Activated CD4-positive, alpha-beta T cell treated with anti-CD3 and anti-CD28 coated beads, Interleukin-2, amount 10 ng/mL, durations not matched to agents 7 days and 5 days (primary cell): ENCODE results near the gene VTI1A. TPM values are rescaled to one million over a fixed set of nuclear protein-coding genes. Genes with fewer than 3 reads are reported as not detected.
A peak's percentile ranks its signal among the peaks of the same experiment; 100 is the strongest.
"Not testable (repeated sequence)": the region's sequence is repeated elsewhere in the genome, so short reads cannot be mapped to it uniquely, and the experiment has no call there.

Experiments
- CTCF ChIA-PET: fragments of 350-600 bp; sonication (Branson Sonifier 250); formaldehyde crosslinking; loops from one replicate; lab custom pipeline; 2021; ENCODE audit warnings: antibody characterized with exemption; lab: Charles Lee
- POLR2A ChIA-PET: fragments of 350-600 bp; sonication (Branson Sonifier 250); formaldehyde crosslinking; loops from one replicate; lab custom pipeline; 2021; ENCODE audit warnings: antibody characterized with exemption; lab: Charles Lee
- DNase-seq: peaks from one replicate; pipeline ENCODE4 v3.0.0-alpha.2; 2020
- H3K27ac Mint-ChIP-seq: one replicate; pipeline ENCODE4 v1.8.0; 2021; ENCODE audit warnings: mild to moderate bottlenecking, moderate library complexity, mixed read lengths
- H3K27me3 Mint-ChIP-seq: one replicate; pipeline ENCODE4 v1.8.0; 2021; ENCODE audit warnings: mixed read lengths
- H3K36me3 Mint-ChIP-seq: one replicate; pipeline ENCODE4 v1.8.0; 2021; ENCODE audit warnings: low read depth, mixed read lengths
- H3K4me1 Mint-ChIP-seq: one replicate; pipeline ENCODE4 v1.8.0; 2021; ENCODE audit warnings: mixed read lengths
- H3K4me3 Mint-ChIP-seq: one replicate; pipeline ENCODE4 v1.8.0; 2021; ENCODE audit warnings: mild to moderate bottlenecking, moderate library complexity, mixed read lengths
- H3K9me3 Mint-ChIP-seq: one replicate; pipeline ENCODE4 v1.8.0; 2021; ENCODE audit warnings: mixed read lengths
- total RNA-seq, 2 experiments: library from RNA; stranded (reverse); gene quantifications; one replicate each; pipeline ENCODE4 v1.2.3, GENCODE V29; 2021

Gene VTI1A
- 10 to 100 TPM; 39.6 to 41.5 TPM for total RNA-seq

DNA sequence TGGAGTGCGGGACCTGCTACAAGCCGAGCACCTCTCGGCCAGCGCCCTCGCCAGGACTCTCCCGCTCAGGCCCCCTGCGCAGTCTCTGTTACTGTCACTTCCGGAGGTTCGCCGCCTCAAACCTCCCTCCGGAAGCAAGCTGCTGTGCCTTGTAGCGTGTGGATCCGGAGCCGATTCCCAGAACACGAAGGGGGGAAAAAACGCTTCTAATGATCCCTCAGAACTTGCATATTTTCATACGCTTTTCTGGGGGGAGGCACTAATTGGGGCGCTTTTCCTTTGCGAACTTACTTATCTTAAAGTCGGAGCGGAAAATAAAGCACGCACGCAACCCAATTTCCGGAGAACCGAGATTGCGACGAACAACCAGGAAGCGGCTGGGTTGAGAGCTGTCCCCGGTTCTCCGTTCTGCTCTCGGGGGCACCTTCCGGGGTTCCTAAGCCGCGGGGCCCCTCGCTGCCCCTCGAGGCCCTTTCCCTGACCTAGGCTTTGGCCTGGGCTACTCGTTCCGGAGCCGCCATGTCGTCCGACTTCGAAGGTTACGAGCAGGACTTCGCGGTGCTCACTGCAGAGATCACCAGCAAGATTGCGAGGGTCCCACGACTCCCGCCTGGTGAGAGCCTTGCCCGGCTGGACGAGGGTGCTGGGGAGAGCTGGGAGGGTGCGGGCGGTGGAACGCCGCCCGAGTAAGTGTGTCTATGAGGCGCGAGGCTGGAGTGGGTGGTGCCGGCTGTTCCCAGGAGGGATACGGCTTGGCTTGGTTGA lies at the start of gene VTI1A, which contains the start of gene ZDHHC6:
VTI1A (plus strand) TSS at position 361 of the 765 bp plus-strand sequence; CDS start at position 520, 159 bp downstream.
ZDHHC6 (minus strand) TSS at position 60 of the 765 bp plus-strand sequence. CDS start 1,478 bp downstream, outside the sequence.
- no peaks in the 10 kb centered on the region for H3K27me3 Mint-ChIP-seq
- peaks cover 25% of the 10 kb centered on the region for H3K36me3 Mint-ChIP-seq
- CTCF ChIA-PET = interaction anchor here (0.6 to 1.8 kb wide), 5 partner anchors 11 to 1720 kb away, joined by 3 to 5 read pairs (median 3); no protein-coding TSS in a partner anchor
- peak; percentile 87 for DNase-seq
- no peaks in the 10 kb centered on the region for H3K9me3 Mint-ChIP-seq
- peak within 1 kb of the TSS; percentile 87 for H3K4me3 Mint-ChIP-seq
- peak within 1 kb of the TSS; percentile 94 for H3K27ac Mint-ChIP-seq
- H3K4me1 Mint-ChIP-seq = peaks cover 53% of the 10 kb centered on the region
- POLR2A ChIA-PET = interaction anchor here (0.8 kb wide), 1 partner anchor 71 kb away, joined by 3 read pairs; no protein-coding TSS in a partner anchor

DNA sequence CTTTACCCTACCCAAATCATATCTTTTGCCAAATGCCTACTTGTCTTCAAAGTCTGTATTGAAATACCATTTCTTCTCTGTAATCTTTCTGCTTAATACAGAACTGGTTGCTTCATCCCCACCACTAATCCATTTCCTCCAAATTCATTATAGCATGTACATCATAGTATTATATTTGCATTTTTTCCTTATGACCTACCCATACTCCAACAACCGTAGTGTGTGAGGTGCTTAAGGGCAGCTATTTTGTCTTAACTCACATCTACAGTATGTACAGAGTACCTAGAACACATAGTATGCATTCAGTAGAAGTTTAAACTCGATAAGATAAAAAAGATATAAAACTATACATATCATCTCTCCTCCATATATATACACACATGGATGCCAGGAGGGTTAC lies 49.4 kb upstream of the VTI1A start:
- Mint-ChIP-seq H3K4me1 (peaks cover 3% of the 10 kb centered on the region), H3K36me3 (peaks cover 19% of the 10 kb centered on the region), H3K27me3 (no peaks in the 10 kb centered on the region), H3K27ac (no peak overlapping the region), H3K4me3 (no peak overlapping the region), H3K9me3 (no peaks in the 10 kb centered on the region)
- POLR2A ChIA-PET = no interaction called here
- DNase-seq = no peak
- CTCF ChIA-PET = no interaction called here

DNA sequence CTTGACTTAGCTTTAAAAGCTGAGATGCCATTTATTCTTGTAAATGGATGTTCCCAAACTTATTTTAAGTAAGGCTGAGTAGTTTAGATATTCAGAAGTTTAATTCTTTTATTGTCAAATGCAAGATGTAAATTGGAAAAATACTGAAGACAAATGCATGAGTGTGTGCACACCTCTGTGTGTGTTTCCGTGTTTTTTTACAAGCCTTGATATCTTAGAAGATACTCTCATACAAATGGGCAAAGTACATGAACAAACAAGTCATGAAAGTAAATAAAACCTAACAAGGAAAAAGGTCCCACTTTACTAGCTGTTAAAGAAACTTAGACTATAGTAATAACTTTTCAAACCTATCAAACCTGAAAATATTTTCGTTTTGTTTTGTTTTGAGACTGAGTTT lies 44.1 kb upstream of the VTI1A start:
- CTCF ChIA-PET = no interaction called here

DNA sequence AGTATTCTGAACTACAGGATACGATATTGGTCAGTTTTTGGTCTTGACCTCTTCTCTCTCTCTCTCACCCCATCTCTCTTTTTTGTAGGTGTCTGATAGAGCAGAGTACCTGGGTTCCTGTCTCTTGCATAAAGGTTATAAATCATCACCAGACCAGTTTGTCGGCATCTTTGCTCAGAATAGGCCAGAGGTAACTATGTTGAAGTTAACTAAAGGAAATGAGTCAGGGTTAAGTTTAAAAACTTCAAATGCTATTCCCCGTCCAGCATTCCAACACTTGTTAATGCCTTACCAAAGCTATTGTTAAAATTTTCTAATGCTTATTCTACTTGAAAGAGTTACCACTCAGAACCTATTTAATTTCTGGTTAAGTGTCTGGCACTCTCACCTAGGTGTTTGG lies 42.4 kb upstream of the VTI1A start:
- CTCF ChIA-PET = no interaction called here
- peaks cover 57% of the 10 kb centered on the region for H3K36me3 Mint-ChIP-seq
- DNase-seq = no peak
- H3K4me1 Mint-ChIP-seq = no peaks in the 10 kb centered on the region
- no peak overlapping the region for H3K27ac Mint-ChIP-seq
- H3K27me3 Mint-ChIP-seq = no peaks in the 10 kb centered on the region
- POLR2A ChIA-PET = no interaction called here
- H3K9me3 Mint-ChIP-seq = peaks cover 2% of the 10 kb centered on the region
- no peak overlapping the region for H3K4me3 Mint-ChIP-seq

More for the DNA sequence above, 44.1 kb upstream of the VTI1A start:
- no peak for DNase-seq
- H3K27ac Mint-ChIP-seq = no peak overlapping the region
- H3K4me3 Mint-ChIP-seq = no peak overlapping the region
- peaks cover 2% of the 10 kb centered on the region for H3K9me3 Mint-ChIP-seq
- H3K4me1 Mint-ChIP-seq = no peaks in the 10 kb centered on the region
- no peaks in the 10 kb centered on the region for H3K27me3 Mint-ChIP-seq
- H3K36me3 Mint-ChIP-seq = peaks cover 52% of the 10 kb centered on the region
- POLR2A ChIA-PET = no interaction called here

DNA sequence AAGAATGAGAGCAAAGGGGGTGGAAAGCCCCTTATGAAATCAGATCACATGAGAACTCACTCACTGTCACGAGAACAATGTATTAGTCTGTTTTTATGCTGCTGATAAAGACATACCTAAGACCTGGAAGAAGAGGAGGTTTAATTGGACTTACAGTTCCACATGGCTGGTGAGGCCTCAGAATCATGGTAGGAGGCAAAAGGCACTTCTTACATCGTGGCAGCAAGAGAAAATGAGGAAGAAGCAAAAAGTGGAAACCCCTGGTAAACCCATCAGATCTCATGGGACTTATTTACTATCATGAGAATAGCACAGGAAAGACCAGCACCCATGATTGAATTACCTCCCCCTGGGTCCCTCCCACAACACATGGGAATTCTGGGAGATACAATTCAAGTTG lies 40.2 kb upstream of the VTI1A start:
- not testable (repeated sequence) for H3K27ac Mint-ChIP-seq
- H3K36me3 Mint-ChIP-seq = peaks cover 58% of the 10 kb centered on the region

DNA sequence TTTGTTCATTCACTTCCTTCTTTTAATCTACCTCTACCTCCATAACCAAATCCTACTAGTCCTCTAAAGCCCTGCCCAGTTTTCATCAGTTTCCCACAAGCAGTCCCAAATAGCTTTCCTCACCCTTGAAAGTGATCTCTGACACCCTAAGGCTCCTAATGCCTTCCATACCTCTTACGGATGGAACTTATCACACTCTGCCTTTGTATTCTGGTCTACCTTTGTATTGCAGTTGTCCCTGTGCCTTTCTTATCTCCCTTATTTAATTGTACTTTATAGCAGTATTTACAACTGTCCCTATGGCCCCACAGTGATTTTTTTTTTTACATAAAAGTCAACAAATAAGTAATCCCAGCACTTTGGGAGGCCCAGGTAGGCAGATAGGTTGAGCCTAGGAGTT lies 39.3 kb upstream of the VTI1A start:
- Mint-ChIP-seq H3K4me1 (no peaks in the 10 kb centered on the region), H3K4me3 (no peak overlapping the region), H3K27me3 (no peaks in the 10 kb centered on the region), H3K9me3 (peaks cover 2% of the 10 kb centered on the region), H3K27ac (no peak overlapping the region), H3K36me3 (peaks cover 55% of the 10 kb centered on the region)
- POLR2A ChIA-PET = no interaction called here
- CTCF ChIA-PET = no interaction called here
- no peak for DNase-seq

More for the DNA sequence above, 40.2 kb upstream of the VTI1A start:
- CTCF ChIA-PET, DNase-seq, H3K27me3 Mint-ChIP-seq, POLR2A ChIA-PET, H3K9me3 Mint-ChIP-seq, H3K4me3 Mint-ChIP-seq, H3K4me1 Mint-ChIP-seq: not testable (repeated sequence)

DNA sequence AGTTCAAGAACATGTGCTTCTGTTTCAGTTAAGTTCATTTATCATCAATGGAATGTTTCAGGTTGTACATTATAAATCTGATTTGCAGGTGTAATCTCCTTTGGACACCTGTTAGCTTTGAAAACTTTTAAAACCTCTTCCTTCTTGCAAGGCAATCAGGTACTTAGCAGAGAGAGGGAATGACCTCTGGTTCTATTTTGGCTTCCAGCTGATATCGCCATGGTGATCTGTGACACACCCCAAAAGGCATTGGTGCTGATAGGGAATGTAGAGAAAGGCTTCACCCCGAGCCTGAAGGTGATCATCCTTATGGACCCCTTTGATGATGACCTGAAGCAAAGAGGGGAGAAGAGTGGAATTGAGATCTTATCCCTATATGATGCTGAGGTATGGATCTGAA lies 37.7 kb upstream of the VTI1A start:
- H3K36me3 Mint-ChIP-seq = peaks cover 52% of the 10 kb centered on the region
- H3K4me1 Mint-ChIP-seq = no peaks in the 10 kb centered on the region
- no peaks in the 10 kb centered on the region for H3K27me3 Mint-ChIP-seq
- peaks cover 2% of the 10 kb centered on the region for H3K9me3 Mint-ChIP-seq
- no peak overlapping the region for H3K27ac Mint-ChIP-seq
- DNase-seq = no peak
- ChIA-PET CTCF (interaction anchor here (0.6 to 1.0 kb wide), 2 partner anchors 23 to 272 kb away, joined by 3 read pairs; no protein-coding TSS in a partner anchor), POLR2A (no interaction called here)
- H3K4me3 Mint-ChIP-seq = no peak overlapping the region

DNA sequence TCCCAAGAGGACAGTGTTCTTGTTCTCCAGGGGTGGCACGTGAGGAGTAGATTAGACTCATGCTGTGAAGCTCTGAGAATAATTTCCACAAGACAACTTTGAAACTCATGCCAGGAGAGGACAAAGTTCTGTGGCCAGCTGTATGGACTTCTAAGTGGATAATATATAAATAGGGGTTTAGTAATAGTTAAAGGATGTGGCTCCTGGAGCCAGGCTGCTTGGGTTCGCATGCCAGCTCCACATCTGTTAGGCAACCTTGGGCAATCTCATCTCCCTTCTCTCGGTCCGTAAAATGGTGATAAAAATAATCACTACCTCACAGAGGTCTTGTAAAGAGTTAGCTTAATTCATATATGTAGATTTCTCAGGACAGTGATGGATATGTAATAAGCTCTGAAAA lies 37.3 kb upstream of the VTI1A start:
- POLR2A ChIA-PET = no interaction called here
- Mint-ChIP-seq H3K27ac (no peak overlapping the region), H3K36me3 (peaks cover 52% of the 10 kb centered on the region), H3K4me1 (no peaks in the 10 kb centered on the region), H3K9me3 (peaks cover 2% of the 10 kb centered on the region), H3K27me3 (no peaks in the 10 kb centered on the region), H3K4me3 (no peak overlapping the region)
- DNase-seq = no peak
- CTCF ChIA-PET = interaction anchor here (1.0 kb wide), 1 partner anchor 23 kb away, joined by 3 read pairs; no protein-coding TSS in a partner anchor

DNA sequence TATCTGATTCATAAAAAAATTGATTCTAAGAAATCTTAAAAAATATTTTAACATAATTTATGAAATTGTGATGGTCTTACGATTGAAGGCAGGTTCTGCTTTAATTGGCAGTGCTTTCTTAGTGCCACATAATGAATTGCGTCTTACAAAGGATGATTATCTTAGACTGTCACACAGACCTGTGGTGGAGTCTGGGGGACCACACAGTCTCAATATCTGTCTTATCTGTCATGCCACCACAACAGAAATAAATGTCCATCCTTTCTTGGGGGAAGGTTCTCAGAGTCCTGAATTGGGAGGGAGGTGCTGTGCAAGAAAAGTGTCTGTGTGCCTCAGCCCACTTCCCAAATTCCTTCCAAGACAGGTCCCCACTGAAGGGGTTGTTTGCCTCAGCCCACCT lies 34.3 kb upstream of the VTI1A start:
- no peaks in the 10 kb centered on the region for H3K27me3 Mint-ChIP-seq
- ChIA-PET CTCF (interaction anchor here (1.7 kb wide), 1 partner anchor 12 kb away, joined by 5 read pairs; no protein-coding TSS in a partner anchor), POLR2A (no interaction called here)
- peaks cover 48% of the 10 kb centered on the region for H3K36me3 Mint-ChIP-seq
- no peak for DNase-seq
- no peaks in the 10 kb centered on the region for H3K9me3 Mint-ChIP-seq
- no peak overlapping the region for H3K27ac Mint-ChIP-seq
- H3K4me1 Mint-ChIP-seq = no peaks in the 10 kb centered on the region
- no peak overlapping the region for H3K4me3 Mint-ChIP-seq

DNA sequence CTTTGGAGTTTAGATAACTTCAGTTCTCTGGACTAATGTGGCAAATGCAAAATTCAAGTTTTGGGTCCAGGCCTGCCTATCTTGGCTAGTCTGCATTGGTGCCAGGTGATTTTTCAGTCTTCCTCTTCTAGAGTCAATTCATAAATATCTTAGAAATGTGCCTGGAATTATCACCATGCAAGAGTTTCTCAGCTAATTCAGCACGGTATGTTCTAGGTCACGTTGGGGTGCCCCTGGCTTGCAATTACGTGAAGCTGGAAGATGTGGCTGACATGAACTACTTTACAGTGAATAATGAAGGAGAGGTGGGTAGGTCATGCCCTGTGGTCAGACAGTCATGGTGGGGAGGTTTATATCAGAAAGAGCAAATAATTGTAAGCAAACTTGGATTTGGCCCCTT lies 25.3 kb upstream of the VTI1A start:
- no peaks in the 10 kb centered on the region for H3K27me3 Mint-ChIP-seq
- DNase-seq = no peak
- CTCF ChIA-PET = interaction anchor here (1.4 kb wide), 1 partner anchor 11 kb away, joined by 3 read pairs; no protein-coding TSS in a partner anchor
- H3K9me3 Mint-ChIP-seq = no peaks in the 10 kb centered on the region
- H3K27ac Mint-ChIP-seq = no peak overlapping the region
- no peaks in the 10 kb centered on the region for H3K4me1 Mint-ChIP-seq
- H3K4me3 Mint-ChIP-seq = no peak overlapping the region
- H3K36me3 Mint-ChIP-seq = peaks cover 48% of the 10 kb centered on the region
- POLR2A ChIA-PET = no interaction called here

DNA sequence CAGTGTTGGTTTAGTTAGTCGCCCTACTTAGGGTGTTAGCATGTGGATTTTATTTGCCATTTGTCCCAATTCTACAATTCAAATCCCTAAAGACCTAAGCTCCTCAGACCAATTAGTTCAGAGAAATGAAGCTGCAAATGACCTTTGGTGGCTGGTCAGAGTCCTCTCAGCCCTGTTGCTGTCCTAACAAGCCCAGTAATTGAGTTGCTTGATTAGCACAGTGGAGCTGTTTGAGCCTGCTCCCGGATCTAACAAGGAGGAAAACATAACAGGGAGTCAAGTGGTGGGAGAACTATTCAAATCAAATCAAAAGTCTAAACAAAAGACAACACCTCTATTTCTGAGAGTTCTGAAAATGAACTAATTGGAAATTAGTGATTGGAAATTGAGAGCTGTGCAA lies 22.4 kb upstream of the VTI1A start:
- H3K36me3 Mint-ChIP-seq = peaks cover 51% of the 10 kb centered on the region
- H3K9me3 Mint-ChIP-seq = no peaks in the 10 kb centered on the region
- no peaks in the 10 kb centered on the region for H3K4me1 Mint-ChIP-seq
- no peaks in the 10 kb centered on the region for H3K27me3 Mint-ChIP-seq
- H3K27ac Mint-ChIP-seq = no peak overlapping the region
- DNase-seq = no peak
- POLR2A ChIA-PET = no interaction called here
- CTCF ChIA-PET = interaction anchor here (1.7 kb wide), 1 partner anchor 11 kb away, joined by 5 read pairs; no protein-coding TSS in a partner anchor
- H3K4me3 Mint-ChIP-seq = no peak overlapping the region

DNA sequence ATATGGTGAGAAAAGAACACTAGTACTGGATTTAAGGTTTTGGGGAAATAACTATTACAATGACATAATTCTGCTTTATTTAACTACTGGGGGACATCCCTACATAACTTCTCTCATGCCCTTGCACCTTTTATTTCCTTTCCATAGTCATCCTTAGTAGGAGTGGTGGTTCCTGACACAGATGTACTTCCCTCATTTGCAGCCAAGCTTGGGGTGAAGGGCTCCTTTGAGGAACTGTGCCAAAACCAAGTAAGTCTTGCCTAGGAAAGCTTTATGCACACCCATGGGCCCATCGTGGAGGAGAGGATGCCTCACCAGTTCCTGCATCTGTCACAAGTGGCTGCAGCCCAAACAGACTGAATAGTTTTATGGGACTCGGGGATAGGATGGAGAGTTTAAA lies 20.9 kb upstream of the VTI1A start:
- Mint-ChIP-seq H3K4me3 (no peak overlapping the region), H3K4me1 (no peaks in the 10 kb centered on the region), H3K9me3 (no peaks in the 10 kb centered on the region), H3K27ac (no peak overlapping the region), H3K27me3 (no peaks in the 10 kb centered on the region), H3K36me3 (peaks cover 47% of the 10 kb centered on the region)
- ChIA-PET CTCF (interaction anchor here (0.6 to 1.0 kb wide), 3 partner anchors 9 to 1763 kb away, joined by 3 read pairs; no protein-coding TSS in a partner anchor), POLR2A (no interaction called here)
- DNase-seq = no peak

DNA sequence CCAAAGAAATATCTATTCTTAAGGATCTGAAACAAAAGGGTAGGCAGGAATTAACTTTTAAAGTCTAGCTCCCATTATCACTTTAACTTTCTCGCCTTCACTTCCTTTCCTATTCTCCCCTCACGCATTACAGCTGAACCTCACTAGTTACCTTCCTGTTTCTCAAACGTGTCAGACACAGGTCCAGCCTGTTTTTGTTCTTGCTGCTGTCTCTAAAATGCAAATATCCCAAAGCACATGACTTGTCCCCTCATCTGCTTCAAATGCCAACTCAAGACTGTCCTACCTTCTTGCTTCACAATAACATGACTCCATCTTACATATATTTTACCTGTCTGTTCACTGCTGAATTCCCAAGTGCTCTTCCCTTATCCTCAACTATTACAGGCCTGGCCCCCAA lies 17.9 kb upstream of the VTI1A start:
- no peak for DNase-seq
- CTCF ChIA-PET = no interaction called here
- peaks cover 44% of the 10 kb centered on the region for H3K36me3 Mint-ChIP-seq
- H3K4me3 Mint-ChIP-seq = no peak overlapping the region
- no peaks in the 10 kb centered on the region for H3K27me3 Mint-ChIP-seq
- POLR2A ChIA-PET = interaction anchor here (0.8 kb wide), 1 partner anchor 40 kb away, joined by 3 read pairs; no protein-coding TSS in a partner anchor
- no peaks in the 10 kb centered on the region for H3K9me3 Mint-ChIP-seq
- H3K4me1 Mint-ChIP-seq = no peaks in the 10 kb centered on the region
- peak overlapping the region; percentile 1 for H3K27ac Mint-ChIP-seq
